CD4-positive, alpha-beta T cell treated with Interleukin-4 for 1 hour (primary cell): ENCODE measurements around the gene CDK3.
"Not testable (repeated sequence)": the region's sequence is repeated elsewhere in the genome, so short reads cannot be mapped to it uniquely, and the experiment has no call there.

ENCODE experiments used
- DNase-seq, 2 donors: peaks; one replicate each; pipeline ENCODE4 v3.0.0-alpha.2; 2020 to 2022

CDK3 gene

GRCh38 chr17:76044475-76045007, 43.9 kb downstream of the CDK3 start:
- DNase-seq = not testable (repeated sequence)

- no peak for DNase-seq
These were observed 45.4 kb downstream of the CDK3 start for GRCh38 chr17:76046064-76046463.

GRCh38 chr17:76048025-76048605, 47.5 kb downstream of the CDK3 start:
- DNase-seq = no peak

- peak in 1 of 2 donors; percentile 38 for DNase-seq
These were observed 48.1 kb downstream of the CDK3 start for GRCh38 chr17:76048711-76049110.

- no peak for DNase-seq
These were observed 48.6 kb downstream of the CDK3 start for GRCh38 chr17:76049239-76049638.

GRCh38 chr17:76049836-76050537, 49.3 kb downstream of the CDK3 start:
- DNase-seq = no peak

- no peak for DNase-seq
These were observed 50.1 kb downstream of the CDK3 start for GRCh38 chr17:76050538-76051467.

GRCh38 chr17:76051561-76051960, 50.9 kb downstream of the CDK3 start:
- DNase-seq = no peak

- no peak for DNase-seq
These were observed 52.8 kb downstream of the CDK3 start for GRCh38 chr17:76053246-76054111.

GRCh38 chr17:76054112-76054476, 53.4 kb downstream of the CDK3 start:
- no peak for DNase-seq
